Upper lobe of right lung (tissue), 1 donor: Measurements from ENCODE around the gene AKAP7. TPM values are rescaled to one million over a fixed set of nuclear protein-coding genes. Genes with fewer than 3 reads are reported as not detected.

Experiments used
- ATAC-seq: fragments of 200-7000 bp; cut with Tn5 transposase; one replicate; pipeline ENCODE4 v1.9.1; 2020; ENCODE audit warnings: mild to moderate bottlenecking, moderate library complexity
- DNase-seq: peaks from one replicate; pipeline ENCODE4 v3.0.0-alpha.2; 2020
- H3K27ac ChIP-seq: fragments of 200-600 bp; one replicate; pipeline ENCODE4 v1.8.0; 2022
- H3K27me3 ChIP-seq: fragments of 200-600 bp; one replicate; pipeline ENCODE4 v1.8.0; 2022; ENCODE audit warnings: mild to moderate bottlenecking
- H3K36me3 ChIP-seq: fragments of 200-600 bp; one replicate; pipeline ENCODE4 v1.8.0; 2022
- H3K4me1 ChIP-seq: fragments of 200-600 bp; one replicate; pipeline ENCODE4 v1.8.0; 2022
- H3K4me3 ChIP-seq: fragments of 200-600 bp; one replicate; pipeline ENCODE4 v1.8.0; 2022; ENCODE audit warnings: mild to moderate bottlenecking
- H3K9me3 ChIP-seq: fragments of 200-600 bp; one replicate; pipeline ENCODE4 v1.8.0; 2022
- CTCF ChIP-seq: fragments of 200-600 bp; IDR thresholded peaks from one replicate; pipeline ENCODE4 v1.8.0; 2022; ENCODE audit warnings: antibody characterized with exemption
- intact Hi-C: fragments of 100-400 bp; cut with DNase I; formaldehyde crosslinking; loops from one replicate; pipeline ENCODE4 v1.11.0; 2022
- total RNA-seq: library from RNA; stranded (reverse); fragmentation: NEBNext Ultra II Directional; extraction: Animal tissue kit (Norgen Biotek cat#: 25700); gene quantifications from one replicate; pipeline ENCODE4 v1.2.1, GENCODE V29; 2021
- donor health status: DM: no; HTN: yes; CAD: no; lungs with severe emphysema.

Gene AKAP7
- total RNA-seq, 1 donor from 2014 or later: 11.1 TPM

GRCh38 chr6:131206463-131207251, 71.4 kb downstream of the AKAP7 start:
- no peak overlapping the region for H3K27ac ChIP-seq
- ATAC-seq (no peak), DNase-seq (no peak)
- intact Hi-C loops: no loop called here
- H3K9me3 ChIP-seq: no peaks in the 10 kb centered on the region
- no peaks in the 10 kb centered on the region for H3K36me3 ChIP-seq
- H3K4me1 ChIP-seq: no peaks in the 10 kb centered on the region
- H3K4me3 ChIP-seq: no peak overlapping the region
- H3K27me3 ChIP-seq: no peaks in the 10 kb centered on the region
- TF ChIP-seq CTCF: no peak

GRCh38 chr6:131208787-131209186, 73.5 kb downstream of the AKAP7 start:
- H3K27ac ChIP-seq: no peak overlapping the region
- no peak for ATAC-seq
- H3K9me3 ChIP-seq: no peaks in the 10 kb centered on the region
- no peak for DNase-seq
- H3K27me3 ChIP-seq: no peaks in the 10 kb centered on the region
- no peak for TF ChIP-seq CTCF
- intact Hi-C loops: no loop called here
- no peaks in the 10 kb centered on the region for H3K36me3 ChIP-seq
- peaks cover under 1% of the 10 kb centered on the region for H3K4me1 ChIP-seq
- H3K4me3 ChIP-seq: no peak overlapping the region

DNA sequence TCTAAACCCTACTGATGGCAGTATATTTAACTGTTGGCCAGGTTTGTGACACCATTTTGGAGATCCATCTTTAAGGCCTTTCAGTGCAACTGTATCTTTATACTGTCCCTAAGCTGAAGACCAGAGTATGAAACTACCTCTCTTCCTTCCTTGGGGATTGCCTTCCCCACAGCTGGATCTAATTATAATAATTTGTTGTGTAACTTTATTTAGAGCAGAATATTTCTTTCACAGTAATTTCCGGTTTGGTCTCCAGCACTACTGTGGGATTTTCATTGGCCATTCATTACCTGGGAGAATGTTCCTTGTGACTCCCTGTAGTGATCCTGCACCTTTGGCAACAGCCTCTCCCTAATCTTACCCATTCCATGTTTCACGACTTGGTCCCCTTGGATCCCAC, 75.2 kb downstream of the AKAP7 start:
- Histone ChIP-seq H3K36me3 (no peaks in the 10 kb centered on the region), H3K27ac (no peak overlapping the region), H3K27me3 (no peaks in the 10 kb centered on the region), H3K4me3 (no peak overlapping the region), H3K9me3 (no peaks in the 10 kb centered on the region), H3K4me1 (peaks cover 10% of the 10 kb centered on the region)
- intact Hi-C loops: no loop called here
- DNase-seq (no peak), ATAC-seq (no peak)
- TF ChIP-seq CTCF: no peak

- Histone ChIP-seq H3K4me3 (no peak overlapping the region), H3K27me3 (no peaks in the 10 kb centered on the region), H3K4me1 (peaks cover 18% of the 10 kb centered on the region), H3K27ac (no peak overlapping the region), H3K9me3 (no peaks in the 10 kb centered on the region), H3K36me3 (no peaks in the 10 kb centered on the region)
- ATAC-seq (no peak), DNase-seq (no peak)
- intact Hi-C loops: no loop called here
- TF ChIP-seq CTCF: no peak
Observed at GRCh38 chr6:131212024-131212423, 76.8 kb downstream of the AKAP7 start.

GRCh38 chr6:131212913-131213312, 77.6 kb downstream of the AKAP7 start:
- no peak for ATAC-seq
- intact Hi-C loops: no loop called here
- TF ChIP-seq CTCF: no peak

More at GRCh38 chr6:131212913-131213312, 77.6 kb downstream of the AKAP7 start:
- H3K4me1 ChIP-seq: peaks cover 18% of the 10 kb centered on the region
- DNase-seq: no peak
- H3K4me3 ChIP-seq: no peak overlapping the region
- no peaks in the 10 kb centered on the region for H3K36me3 ChIP-seq
- no peaks in the 10 kb centered on the region for H3K9me3 ChIP-seq
- H3K27ac ChIP-seq: no peak overlapping the region
- no peaks in the 10 kb centered on the region for H3K27me3 ChIP-seq
